Prostate gland (tissue), 2 donors: ENCODE results near the gene PRPF6.

Source experiments
- POLR2A ChIP-seq: fragments of 450-650 bp; IDR thresholded peaks from one replicate; pipeline ENCODE4 v1.6.1; 2016; ENCODE audit warnings: antibody characterized with exemption, mild to moderate bottlenecking
- TF ChIP-seq, protein P1 (sequence below), 4 experiments: fragments of 200-600 bp in 2 of 4; fragments of 450-650 bp in 2 of 4; sonication (generic) in 2 of 4; IDR thresholded peaks; 1 replicate in 3 of 4; 2 replicates in 1 of 4; pipeline ENCODE4 v1.5.1; 2016 to 2019; ENCODE audit warnings: antibody characterized with exemption in 4 of 4, mild to moderate bottlenecking in 2 of 4, moderate library complexity in 2 of 4

DNA sequence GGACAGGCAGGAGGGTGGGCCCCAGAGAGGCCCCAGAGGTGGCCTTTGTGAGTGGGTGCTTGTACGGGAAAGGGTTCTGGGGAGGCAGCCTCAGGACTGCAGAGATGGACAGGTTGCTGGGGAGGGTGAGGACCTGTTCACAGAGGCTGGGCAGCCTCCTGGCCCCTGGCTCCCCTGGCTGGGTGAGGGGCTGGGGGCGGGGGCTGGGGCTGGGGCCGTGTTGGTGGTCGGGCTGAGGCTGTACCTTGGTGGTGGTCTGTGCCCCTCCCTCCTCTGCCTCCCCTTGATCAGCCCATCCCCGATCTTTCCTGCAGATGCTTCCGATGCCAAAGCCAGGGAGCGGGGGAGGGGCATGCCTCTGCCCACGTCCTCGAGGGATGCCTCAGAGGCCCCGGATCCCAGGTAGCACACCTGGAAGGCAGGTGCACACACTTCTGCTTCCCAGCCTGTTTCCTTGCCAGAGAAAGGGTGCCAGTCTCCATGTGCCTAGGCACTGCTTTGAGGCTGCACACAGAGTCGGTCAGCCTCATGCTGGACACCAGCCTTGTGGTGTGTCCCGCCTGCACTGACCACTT is 86.9 kb downstream of the PRPF6 start:
- TF ChIP-seq, protein P1, sequence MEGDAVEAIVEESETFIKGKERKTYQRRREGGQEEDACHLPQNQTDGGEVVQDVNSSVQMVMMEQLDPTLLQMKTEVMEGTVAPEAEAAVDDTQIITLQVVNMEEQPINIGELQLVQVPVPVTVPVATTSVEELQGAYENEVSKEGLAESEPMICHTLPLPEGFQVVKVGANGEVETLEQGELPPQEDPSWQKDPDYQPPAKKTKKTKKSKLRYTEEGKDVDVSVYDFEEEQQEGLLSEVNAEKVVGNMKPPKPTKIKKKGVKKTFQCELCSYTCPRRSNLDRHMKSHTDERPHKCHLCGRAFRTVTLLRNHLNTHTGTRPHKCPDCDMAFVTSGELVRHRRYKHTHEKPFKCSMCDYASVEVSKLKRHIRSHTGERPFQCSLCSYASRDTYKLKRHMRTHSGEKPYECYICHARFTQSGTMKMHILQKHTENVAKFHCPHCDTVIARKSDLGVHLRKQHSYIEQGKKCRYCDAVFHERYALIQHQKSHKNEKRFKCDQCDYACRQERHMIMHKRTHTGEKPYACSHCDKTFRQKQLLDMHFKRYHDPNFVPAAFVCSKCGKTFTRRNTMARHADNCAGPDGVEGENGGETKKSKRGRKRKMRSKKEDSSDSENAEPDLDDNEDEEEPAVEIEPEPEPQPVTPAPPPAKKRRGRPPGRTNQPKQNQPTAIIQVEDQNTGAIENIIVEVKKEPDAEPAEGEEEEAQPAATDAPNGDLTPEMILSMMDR (IDR thresholded peaks at IDR 0.05), result no peak
- no peak for TF ChIP-seq POLR2A
